ENCODE results near the gene HDAC9.

The HDAC9 gene

DNA sequence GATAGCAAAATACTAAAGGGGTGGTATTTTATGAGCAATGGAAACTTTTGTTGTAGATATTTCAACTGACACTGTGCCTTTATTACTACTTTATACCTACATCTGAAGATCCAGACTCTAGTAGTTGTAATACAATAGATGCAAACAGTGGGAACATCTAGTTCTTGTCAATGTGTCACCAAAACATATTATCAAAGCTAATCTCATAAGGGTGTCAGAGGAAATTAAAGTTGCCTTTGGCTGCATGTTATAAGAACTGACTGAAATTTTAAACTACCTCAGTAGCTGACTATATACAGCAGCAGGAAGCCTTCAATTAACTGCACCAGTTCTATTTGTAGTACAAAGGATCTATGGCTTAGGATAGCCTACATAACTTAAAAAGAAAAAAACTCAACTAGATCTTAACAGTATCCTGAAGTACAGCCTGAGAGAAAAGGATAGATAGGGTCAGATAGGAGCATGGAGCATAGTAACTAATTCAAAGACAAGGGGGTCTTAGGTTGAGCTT, 30.9 kb downstream of the HDAC9 start:
- DNase-seq (ENCODE audit: low read depth) = no peak

DNA sequence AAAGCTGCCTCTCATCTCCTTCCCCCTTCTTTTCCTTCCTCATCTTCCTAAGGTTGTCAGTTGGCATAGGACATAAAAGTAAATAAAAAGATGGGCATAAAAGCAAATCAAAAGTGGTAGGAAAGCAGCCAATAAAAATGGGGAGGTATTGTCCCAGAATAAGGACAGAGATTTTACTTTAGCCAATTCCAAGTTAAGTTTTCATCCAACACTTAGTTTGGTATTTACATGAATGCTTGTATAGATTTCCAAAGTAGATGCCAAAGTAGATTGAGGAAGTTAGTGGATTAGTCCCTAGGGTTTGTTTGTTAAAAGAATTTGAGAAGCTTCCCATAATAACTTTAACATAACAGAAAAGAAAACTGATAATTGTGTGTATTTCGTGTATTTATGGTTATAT, 33.7 kb downstream of the HDAC9 start:
- no peak for DNase-seq (ENCODE audit: low read depth)

DNA sequence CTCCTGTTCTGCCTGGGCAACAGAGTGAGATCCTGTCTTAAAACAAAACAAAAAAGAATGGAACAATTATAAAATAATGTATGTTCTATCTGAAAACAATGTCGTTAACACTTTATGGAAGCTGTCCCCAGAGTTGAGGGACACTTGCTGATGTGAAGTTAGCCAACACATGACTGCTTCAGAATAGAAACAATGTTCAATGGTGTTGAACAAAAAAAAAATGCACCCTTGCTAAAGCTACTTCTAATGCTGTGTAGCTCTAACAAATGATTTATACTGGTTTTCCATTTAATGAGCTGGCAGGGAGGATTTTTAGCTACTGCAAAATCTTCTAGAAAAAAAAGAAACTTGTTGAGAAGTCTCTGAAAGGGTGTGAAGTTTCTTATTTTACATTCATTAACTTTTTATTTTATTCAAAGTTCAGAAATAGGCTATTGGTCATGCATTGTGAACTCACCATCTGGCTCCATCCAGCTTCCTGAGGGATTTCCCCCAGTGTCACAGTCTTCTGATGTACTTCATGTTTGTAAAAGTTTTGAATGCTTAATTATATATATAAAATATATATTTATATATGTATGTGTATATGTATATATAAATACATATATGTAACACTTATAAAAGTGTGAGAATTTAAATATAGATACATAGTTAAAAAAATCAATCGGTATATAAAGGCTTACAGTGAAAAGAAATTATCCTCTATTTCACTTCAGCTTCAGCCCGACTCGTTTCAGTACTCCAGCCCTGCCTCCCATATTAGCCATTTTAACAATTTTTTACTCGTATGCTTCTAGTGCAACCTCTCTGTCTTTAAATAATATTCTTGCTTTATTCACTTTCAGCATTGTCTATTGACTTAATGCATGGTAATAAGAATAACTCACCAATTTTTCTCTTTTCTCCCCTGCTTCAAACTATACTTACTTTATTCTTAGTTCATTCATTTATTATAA, 35.0 kb downstream of the HDAC9 start:
- DNase-seq (ENCODE audit: low read depth) = no peak

DNA sequence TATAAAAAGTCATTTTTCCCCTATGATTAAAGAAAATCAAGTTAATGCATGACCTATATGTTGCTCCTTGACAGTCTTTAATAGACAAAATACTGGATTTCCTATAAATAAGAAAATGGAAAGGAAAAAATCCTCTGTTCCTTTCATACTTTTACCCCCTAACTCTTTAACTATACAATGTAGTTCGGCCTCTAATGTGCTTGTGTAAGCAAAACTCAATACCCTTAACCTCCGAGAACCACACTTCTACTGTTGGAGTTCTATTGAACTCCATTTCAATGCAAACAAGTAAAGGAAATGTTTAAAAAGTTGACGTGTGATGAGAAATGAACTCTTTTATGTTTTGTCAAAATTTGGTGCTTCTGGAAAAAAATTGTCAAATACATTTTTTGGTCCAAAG, 36.0 kb downstream of the HDAC9 start:
- no peak for DNase-seq (ENCODE audit: low read depth)

DNA sequence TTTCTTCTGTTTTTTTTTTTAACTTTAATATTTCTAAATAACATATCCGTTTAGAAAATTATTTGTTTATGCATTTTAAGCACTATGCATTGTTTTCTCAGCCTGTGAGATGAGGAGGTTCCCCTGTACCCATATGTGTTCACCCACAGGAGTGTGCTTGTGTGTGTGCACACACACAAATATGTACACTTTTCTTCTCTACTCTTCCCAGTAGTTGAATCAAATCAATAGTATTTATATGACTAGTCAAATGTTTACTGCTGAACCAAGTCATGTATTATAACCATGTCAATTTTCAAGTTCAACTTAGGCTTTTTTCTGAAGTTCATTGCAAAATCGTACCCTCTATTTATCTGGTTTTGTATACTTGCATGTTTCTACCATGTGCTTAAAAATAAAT, 37.3 kb downstream of the HDAC9 start:
- DNase-seq (ENCODE audit: low read depth) = no peak

DNA sequence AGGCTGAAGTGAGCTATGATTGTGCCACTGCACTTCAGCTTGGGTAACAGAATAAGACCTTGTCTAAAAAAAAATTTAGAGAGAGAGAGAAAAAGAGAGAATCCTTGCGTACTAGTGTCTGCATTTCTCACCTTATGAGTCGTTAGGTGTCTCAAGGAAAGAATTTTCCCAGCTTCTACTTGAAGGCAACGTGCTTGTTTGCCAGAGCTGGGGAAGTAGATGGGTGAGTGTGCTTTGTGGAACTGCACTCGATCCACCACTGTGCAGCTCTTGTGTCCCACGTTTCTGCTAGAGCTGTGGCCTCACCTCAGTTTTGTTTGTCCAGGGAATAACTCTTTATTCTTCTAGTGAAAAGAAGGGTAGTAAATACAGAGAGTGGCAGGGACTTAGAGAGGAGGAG, 38.9 kb downstream of the HDAC9 start:
- DNase-seq (ENCODE audit: low read depth) = no peak

DNA sequence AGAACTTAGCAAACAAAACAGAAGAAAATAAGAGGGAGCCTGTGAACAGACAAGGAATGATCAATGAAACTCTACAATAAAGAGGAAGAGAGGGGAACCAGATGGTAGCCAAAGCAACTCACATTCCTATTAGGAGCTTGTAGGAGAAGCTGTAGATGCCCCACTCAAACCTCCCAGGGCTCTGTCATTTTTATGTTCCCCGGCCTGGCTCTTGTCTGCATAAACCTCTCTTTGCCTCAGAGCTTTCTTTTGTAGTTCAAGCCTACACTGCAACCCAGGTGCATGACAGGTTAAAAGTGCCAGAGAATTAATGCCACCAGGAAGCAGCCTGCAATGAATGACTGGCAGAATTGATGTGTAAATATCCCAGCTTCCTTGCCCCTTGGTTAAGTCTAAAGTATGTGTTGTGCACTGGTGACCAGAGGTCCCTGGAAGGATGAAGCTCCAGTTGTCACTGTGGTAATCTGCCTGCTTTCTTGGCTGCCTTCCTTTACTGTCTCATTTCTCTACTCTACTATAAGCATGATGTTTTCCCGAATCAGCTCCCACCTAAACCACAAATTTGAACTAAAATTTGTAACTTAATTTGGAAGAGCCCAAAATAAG, 40.4 kb downstream of the HDAC9 start:
- no peak for DNase-seq (ENCODE audit: low read depth)

DNA sequence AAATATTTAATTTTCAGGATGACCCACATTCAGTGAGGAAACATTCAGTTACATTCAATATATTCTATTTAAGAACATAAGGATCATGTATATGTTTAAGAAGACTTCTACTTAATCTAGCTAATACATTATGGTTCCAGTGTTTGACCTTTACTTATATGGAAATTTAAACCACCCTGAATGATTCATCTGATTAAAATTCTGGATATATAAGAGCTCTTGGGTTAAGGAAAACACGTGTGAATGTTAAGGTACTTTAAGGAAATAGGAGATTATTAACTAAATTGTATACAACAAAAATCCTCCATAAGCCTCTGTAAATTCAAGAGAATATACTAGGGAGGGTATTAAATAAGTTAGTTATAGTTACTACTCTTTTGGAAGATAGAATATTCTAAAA, 40.9 kb downstream of the HDAC9 start:
- DNase-seq (ENCODE audit: low read depth) = no peak

DNA sequence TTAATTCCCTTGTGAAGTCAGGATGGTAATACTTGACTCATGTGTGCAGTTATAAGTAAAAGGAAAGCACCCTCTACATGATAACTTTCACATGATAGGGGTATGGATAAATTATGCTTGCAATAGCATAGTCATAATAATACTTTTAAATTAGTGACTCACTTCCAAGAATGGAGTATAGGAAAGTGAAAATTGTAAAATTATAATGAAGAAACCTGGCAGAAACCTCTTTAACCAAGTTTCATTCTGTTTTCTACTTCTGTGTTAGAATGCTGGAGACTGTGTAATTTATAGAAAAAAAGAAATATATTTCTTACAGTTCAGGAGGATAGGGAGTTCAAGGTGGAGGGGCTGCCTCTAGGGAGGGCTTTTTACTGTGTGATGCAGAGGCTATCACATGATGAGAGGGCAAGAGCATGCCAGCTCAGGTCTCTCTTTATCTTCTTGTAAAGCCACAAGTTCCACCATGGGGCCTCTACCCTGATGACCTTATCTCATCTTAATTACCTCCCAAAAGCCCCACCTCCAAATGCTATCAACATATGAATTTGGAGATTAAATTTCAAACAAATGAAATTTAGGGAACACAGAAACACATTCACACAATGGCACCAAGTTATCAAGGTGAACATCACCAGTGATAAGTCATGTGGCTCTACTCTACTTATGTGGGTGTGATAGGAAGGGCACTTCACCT, 43.2 kb downstream of the HDAC9 start:
- DNase-seq (ENCODE audit: low read depth) = no peak

DNA sequence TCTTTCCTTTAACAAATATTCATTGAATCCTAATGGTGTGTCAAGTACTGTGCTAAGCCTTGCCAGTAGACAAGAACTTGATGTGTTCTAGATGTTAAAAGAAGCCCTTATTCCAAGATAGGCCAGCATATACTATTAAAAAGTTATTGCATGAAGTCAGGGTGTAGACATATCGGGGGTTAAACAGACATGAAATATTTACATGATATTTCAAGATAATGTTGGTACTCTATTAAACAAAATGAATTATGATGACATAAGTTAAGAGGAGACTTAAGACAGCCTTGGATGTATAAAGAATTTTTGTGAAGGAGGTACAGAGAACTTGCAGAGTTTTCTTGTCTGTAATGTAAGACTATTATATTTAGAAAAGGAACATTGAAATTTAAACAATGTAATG, 44.8 kb downstream of the HDAC9 start:
- DNase-seq (ENCODE audit: low read depth) = no peak

DNA sequence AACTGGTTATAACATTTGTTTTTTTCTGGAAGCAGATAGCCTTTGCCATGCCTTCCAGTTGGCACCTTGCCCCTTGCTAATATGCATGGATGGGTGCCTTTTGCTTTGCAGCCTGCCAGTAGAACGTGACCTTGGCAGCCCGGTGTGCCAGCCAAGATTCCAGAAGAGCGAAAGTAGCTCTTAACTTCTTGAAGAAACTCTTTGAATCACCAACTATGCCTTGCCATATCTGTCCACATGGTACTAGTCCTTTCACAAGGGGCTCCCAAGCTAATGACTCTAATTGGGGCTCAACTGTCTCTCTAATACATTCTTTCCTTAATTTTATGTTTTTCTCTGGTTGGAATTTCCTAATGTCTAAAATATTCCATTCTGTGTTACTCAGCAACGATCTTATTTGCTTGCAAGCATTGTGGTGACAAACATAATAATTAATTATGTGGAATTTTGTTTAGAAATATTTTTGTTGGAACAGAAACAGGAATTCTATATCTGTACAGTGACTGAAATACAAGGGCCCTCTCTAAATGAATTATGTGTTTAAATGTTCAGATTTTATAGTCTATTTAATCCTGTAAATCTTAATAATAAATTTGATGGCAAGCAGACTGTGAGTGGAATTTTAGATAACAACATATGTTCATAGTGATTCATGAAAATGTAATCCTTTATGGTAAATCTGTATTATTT, 45.8 kb downstream of the HDAC9 start:
- no peak for DNase-seq (ENCODE audit: low read depth)

DNA sequence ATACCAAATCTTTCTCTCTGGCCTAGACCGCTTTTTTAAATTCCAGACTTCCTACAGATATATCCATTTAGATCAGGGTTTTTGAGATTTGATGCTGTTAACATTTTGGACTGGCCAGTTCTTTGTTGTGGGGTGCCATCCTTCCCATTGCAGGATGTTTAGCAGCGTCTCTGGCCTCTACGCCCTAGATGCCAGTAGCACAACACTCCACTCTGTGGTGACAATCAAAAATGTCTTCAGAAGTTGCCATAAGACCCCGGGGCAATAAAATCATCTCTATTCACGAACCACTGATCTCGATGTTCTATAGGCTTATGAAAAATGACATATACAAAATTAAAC, 46.3 kb downstream of the HDAC9 start:
- DNase-seq (ENCODE audit: low read depth) = no peak

DNA sequence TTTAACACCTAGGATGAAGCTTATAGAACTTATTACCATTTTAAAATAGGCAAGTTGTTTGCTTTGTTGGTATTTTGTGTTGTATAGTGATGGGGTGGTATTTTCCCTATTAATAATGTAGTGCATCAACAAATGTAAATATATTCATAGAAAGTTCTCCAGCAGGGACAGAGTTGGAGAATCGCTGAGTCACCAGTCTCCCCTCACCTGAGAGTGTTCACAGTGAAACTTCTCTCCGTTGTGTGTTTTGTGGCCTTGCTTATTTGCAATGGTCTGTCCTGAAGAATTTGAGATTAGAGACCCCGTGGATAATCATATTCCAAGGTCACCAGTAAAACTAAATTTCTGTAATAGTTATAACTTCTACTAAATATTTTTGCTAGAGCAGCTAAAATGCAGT, 51.0 kb downstream of the HDAC9 start:
- no peak for DNase-seq (ENCODE audit: low read depth)

DNA sequence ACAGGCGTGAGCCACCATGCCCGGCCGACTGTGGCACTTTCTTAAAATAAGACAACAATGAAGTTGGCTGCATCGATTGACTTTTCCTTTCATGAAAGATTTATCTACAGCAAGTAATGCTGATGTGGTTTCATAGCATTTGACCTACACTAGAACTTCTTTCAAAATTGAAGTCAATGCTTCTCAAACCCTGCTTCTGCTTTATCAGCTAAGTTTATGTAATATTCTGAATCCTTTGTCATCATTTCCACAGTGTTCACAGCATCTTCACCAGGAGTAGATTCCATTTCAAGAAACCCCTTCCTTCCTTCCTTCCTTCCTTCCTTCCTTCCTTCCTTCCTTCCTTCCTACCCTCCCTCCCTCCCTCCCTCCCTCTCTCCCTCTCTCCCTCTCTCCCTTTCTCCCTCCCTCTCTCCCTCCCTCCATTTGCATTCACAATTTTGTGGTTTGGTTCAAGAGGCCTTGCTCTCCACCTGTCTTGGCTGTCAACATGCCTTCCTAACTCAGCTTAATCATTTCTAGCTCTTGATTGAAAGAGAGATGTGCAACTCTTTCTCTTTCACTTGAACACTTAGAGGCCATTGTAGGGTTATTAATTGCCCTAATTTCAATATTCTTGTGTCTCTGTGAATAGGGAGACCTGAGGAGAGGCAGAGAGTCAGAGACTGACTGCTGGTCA, 52.1 kb downstream of the HDAC9 start:
- no peak for DNase-seq (ENCODE audit: low read depth)

DNA sequence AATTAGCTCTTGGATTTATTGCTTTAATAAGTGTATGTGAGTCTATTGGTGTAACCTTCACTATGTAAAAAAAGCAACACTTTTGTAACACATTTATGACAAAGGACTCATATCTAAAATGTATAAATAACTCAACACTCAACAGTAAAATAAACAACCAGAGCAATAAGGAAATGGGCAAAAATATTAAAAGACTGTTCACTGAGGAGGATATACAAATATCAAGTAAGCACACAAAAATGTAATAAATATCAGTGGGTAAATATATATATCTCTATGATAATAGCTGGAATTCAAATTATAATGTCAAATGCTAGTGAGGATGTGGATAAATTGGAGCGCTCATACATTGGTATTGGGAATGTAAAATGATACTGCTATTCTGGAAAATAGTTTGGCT, 53.0 kb downstream of the HDAC9 start:
- DNase-seq (ENCODE audit: low read depth) = no peak

DNA sequence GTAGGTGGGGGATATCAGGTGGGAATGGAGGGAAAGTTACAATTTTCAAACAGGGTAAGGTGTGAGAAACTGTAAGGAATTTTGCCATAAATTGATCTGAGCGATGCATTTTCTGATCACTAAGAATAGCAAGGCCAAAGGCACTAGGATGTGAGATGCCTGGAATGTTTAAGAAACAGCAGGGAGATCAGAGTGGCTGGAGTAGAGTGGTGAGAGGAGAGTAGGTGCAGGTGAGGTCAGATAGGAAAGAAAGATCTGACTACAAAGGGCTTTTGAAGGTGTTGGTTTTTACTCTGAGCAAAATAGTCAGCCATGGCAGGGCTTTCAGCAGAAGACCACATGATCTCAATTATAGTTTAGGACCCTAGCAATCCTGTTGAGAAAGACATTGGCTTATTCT, 55.0 kb downstream of the HDAC9 start:
- no peak for DNase-seq (ENCODE audit: low read depth)

DNA sequence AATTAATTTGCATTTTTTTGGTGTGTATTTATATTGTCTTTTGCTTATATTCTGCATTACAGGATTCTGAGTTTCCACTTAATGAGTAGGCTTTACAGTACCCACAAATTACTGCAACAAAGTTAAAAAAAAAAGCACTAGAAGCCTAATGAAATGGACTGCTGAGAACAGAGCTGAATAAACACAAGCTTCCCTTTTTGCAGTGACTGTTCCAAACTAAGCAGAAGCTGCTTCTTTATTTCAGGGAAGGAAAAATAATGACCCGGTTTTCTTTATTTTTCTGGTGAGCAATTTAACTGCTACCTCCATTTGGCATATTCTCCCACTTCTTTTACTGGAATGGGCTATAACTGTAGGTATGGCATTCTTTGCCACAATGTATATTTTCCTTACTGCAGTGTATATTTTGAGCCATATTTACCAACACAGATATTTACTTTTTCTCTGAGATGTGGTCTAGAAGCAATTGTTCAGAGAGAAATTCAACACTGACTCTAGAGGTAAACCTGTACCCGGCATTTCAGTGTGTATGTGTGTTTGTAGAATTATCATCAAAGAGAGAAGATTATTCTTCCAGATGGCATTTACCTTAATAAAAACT, 56.9 kb downstream of the HDAC9 start:
- no peak for DNase-seq (ENCODE audit: low read depth)

DNA sequence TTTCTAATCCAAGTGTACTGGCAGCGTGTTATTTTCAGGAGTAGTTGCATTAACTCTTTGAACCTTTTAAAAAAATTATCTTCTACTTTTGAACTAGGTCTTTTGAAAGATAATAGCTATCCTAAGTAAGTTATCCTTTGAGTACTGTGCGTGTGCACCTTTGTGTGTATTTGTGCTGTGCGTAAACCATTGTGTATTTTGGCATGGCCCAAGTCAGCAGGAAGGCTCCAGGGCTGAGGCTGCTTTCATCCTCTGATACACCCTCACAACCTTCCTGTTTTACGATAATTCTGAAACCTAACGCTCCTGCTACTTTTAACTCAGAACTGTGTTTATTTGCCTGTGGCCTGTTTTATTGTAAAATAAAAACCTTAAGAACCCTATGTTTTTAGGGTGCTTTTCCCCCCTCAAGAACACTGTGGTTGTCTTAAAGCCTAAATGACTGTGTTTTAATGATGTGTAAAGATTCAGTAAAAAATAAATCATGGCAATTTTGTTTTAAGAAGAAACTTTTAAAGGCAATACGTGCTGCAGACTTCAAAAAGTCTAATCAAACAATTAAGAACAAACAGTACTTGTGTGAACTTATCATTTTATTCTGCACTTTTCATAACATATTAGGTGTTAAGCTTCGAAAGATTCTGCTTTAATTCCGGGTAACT, 57.5 kb downstream of the HDAC9 start:
- no peak for DNase-seq (ENCODE audit: low read depth)

DNA sequence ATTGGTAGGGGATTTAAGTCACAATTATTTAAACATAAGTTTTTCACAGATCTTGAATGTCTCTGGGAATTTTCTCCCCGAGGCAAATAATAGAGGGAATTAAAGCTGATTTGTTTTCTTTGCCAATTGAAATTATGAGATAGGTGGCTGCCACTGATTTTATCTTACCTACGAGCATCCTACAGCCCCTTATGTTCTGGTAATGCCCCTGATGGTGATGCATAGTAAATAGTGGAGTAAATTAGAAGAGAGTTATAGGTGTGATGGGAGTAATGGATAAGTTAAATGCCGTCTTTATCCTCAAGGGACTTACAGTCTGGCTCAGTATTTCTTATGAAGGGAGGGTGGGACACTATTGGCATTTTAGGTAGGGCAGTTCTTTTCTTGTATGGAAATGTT, 58.1 kb downstream of the HDAC9 start:
- DNase-seq (ENCODE audit: low read depth) = no peak

DNA sequence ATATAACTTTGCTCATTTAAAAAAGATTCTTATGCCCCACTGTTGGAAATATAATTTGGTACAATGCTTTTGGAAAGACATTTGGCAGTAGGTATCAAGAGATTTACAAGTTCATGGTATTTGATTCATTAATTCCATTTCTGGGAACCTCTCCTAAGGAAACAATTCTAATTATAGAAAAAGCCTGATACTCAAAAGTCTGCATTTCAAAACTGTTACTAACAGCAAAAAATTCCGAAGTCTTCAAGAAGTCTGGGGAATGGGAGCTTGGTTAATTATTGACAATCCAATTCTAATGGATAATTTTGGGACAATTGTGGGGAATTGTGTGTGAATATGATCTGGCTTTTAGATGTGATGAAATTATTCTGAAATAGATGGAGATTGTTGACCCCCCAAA, 59.6 kb downstream of the HDAC9 start:
- DNase-seq (ENCODE audit: low read depth) = no peak

DNA sequence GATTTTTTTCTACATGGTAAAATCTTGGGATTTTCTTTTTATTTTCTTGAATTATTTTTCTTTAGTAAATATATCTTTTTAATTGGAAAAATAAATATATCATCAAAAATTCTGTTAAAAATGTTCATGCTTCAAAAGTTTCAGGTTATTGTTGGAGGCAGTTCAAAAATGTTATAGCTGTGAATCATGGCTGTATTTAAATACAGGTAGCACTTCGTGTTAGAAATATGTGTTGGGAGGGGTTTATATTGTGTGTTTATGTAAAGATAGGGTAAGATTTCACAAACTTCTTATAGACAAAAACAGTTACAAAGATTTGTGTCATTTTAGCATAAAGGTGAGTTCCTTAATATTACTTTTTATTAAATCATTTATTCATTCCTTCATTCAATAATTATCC, 60.4 kb downstream of the HDAC9 start:
- DNase-seq (ENCODE audit: low read depth) = no peak

Measured in fibroblast of the conjunctiva (primary cell).